Bone marrow (tissue), 2 donors: ENCODE data around the gene ZNF121.
"Not testable (repeated sequence)": the region's sequence is repeated elsewhere in the genome, so short reads cannot be mapped to it uniquely, and the experiment has no call there.

ENCODE experiments used
- DNase-seq, 2 donors: peaks; one replicate each; lab custom pipeline; 2025; lab: John Stamatoyannopoulos, UW

ZNF121 gene

GRCh38 chr19:9584073-9584833 is at the start of gene ZNF121:
TSS of gene ZNF121 (minus strand) at chr19:9584504. CDS start at chr19:9568097, 16,407 bp downstream.
- peak; percentile 48 to 75 for DNase-seq

- DNase-seq = no peak
Observed at GRCh38 chr19:9627856-9628255, 43.6 kb upstream of the ZNF121 start.

GRCh38 chr19:9622531-9622930 is 38.2 kb upstream of the ZNF121 start:
- no peak for DNase-seq

GRCh38 chr19:9621156-9622037 is 37.1 kb upstream of the ZNF121 start, which contains the start of gene ZNF561:
TSS of gene ZNF561 (minus strand) at chr19:9621232. CDS start at chr19:9619456, 1,776 bp downstream.
- DNase-seq = peak; percentile 78 to 92

GRCh38 chr19:9620842-9621155 is 36.5 kb upstream of the ZNF121 start:
- DNase-seq = no peak

GRCh38 chr19:9615844-9616243 is 31.5 kb upstream of the ZNF121 start:
- no peak for DNase-seq

- DNase-seq = no peak
Observed at GRCh38 chr19:9610484-9611113, 26.3 kb upstream of the ZNF121 start.

GRCh38 chr19:9608912-9609311 is 24.6 kb upstream of the ZNF121 start:
- DNase-seq = no peak

GRCh38 chr19:9597027-9597426 is 12.7 kb upstream of the ZNF121 start:
- DNase-seq = no peak

GRCh38 chr19:9586764-9587163 is 2.5 kb upstream of the ZNF121 start:
- peak; percentile 3 to 67 for DNase-seq

GRCh38 chr19:9582081-9582725 is 2.1 kb downstream of the ZNF121 start:
- not testable (repeated sequence) for DNase-seq

- DNase-seq = no peak
Observed at GRCh38 chr19:9580728-9581127, 3.6 kb downstream of the ZNF121 start.

GRCh38 chr19:9570255-9570654 is 14.0 kb downstream of the ZNF121 start:
- no peak for DNase-seq

- no peak for DNase-seq
Observed at GRCh38 chr19:9566729-9567128, 17.6 kb downstream of the ZNF121 start.

- DNase-seq = no peak
Observed at GRCh38 chr19:9565900-9566705, 18.2 kb downstream of the ZNF121 start.

- DNase-seq = no peak
Observed at GRCh38 chr19:9552536-9553274, 31.6 kb downstream of the ZNF121 start.

- no peak for DNase-seq
Observed at GRCh38 chr19:9547870-9548269, 36.4 kb downstream of the ZNF121 start.

- not testable (repeated sequence) for DNase-seq
Observed at GRCh38 chr19:9541281-9541680, 43.0 kb downstream of the ZNF121 start.

- not testable (repeated sequence) for DNase-seq
Observed at GRCh38 chr19:9539921-9540320, 44.4 kb downstream of the ZNF121 start.

GRCh38 chr19:9539201-9539600 is 45.1 kb downstream of the ZNF121 start:
- DNase-seq = not testable (repeated sequence)
